Measurements from ENCODE around the gene ZBTB43.

- TF ChIP-seq POLR2A (IDR thresholded peaks at IDR 0.05) (no peak), CTCF (IDR thresholded peaks at IDR 0.05) (no peak)
Measured at GRCh38 chr9:126856326-126856877, 51.6 kb downstream of the ZBTB43 start.

Data from Peyer's patch (tissue), 4 donors.